IPS-15b (cell line): Measurements from ENCODE around the gene SEC63.

ENCODE experiments used
- H3K27me3 ChIP-seq: one replicate; pipeline ENCODE4 v1.6.1; 2013; ENCODE audit warnings: low read length; ENCODE audit not compliant: control insufficient read depth, insufficient read depth
- H3K36me3 ChIP-seq: one replicate; pipeline ENCODE4 v1.6.1; 2013; ENCODE audit warnings: low read length; ENCODE audit not compliant: control insufficient read depth, insufficient read depth
- H3K4me1 ChIP-seq: one replicate; pipeline ENCODE4 v1.6.1; 2013; ENCODE audit warnings: mild to moderate bottlenecking, low read length; ENCODE audit not compliant: control insufficient read depth, insufficient read depth
- H3K4me3 ChIP-seq: one replicate; pipeline ENCODE4 v1.5.1; 2013; ENCODE audit warnings: low read depth, low read length
- H3K9ac ChIP-seq: one replicate; pipeline ENCODE4 v1.6.1; 2013; ENCODE audit warnings: low read depth, mild to moderate bottlenecking, low read length
- H3K9me3 ChIP-seq: one replicate; pipeline ENCODE4 v1.6.1; 2013; ENCODE audit warnings: mild to moderate bottlenecking, low read length; ENCODE audit not compliant: control insufficient read depth, insufficient read depth

SEC63 gene

GRCh38 chr6:107989166-107990094, 31.4 kb upstream of the SEC63 start:
- Histone ChIP-seq H3K4me3 (no peak overlapping the region), H3K27me3 (no peaks in the 10 kb centered on the region), H3K9ac (no peak overlapping the region), H3K4me1 (peaks cover 37% of the 10 kb centered on the region), H3K36me3 (no peaks in the 10 kb centered on the region), H3K9me3 (no peaks in the 10 kb centered on the region)

- Histone ChIP-seq H3K9ac (no peak overlapping the region), H3K4me1 (peaks cover 37% of the 10 kb centered on the region), H3K36me3 (no peaks in the 10 kb centered on the region), H3K9me3 (no peaks in the 10 kb centered on the region), H3K27me3 (no peaks in the 10 kb centered on the region), H3K4me3 (peak overlapping the region; percentile 26)
Measured at GRCh38 chr6:107988570-107988969, 30.6 kb upstream of the SEC63 start.

- Histone ChIP-seq H3K9ac (no peak overlapping the region), H3K36me3 (no peaks in the 10 kb centered on the region), H3K4me1 (peaks cover 37% of the 10 kb centered on the region), H3K27me3 (no peaks in the 10 kb centered on the region), H3K4me3 (no peak overlapping the region), H3K9me3 (no peaks in the 10 kb centered on the region)
Measured at GRCh38 chr6:107987805-107988204, 29.8 kb upstream of the SEC63 start.

GRCh38 chr6:107985701-107986100, 27.7 kb upstream of the SEC63 start:
- no peaks in the 10 kb centered on the region for H3K9me3 ChIP-seq
- no peak overlapping the region for H3K4me3 ChIP-seq
- H3K9ac ChIP-seq: no peak overlapping the region
- no peaks in the 10 kb centered on the region for H3K36me3 ChIP-seq
- H3K4me1 ChIP-seq: peaks cover 29% of the 10 kb centered on the region
- no peaks in the 10 kb centered on the region for H3K27me3 ChIP-seq

- H3K4me1 ChIP-seq: peaks cover 21% of the 10 kb centered on the region
- H3K9me3 ChIP-seq: no peaks in the 10 kb centered on the region
- no peaks in the 10 kb centered on the region for H3K36me3 ChIP-seq
- H3K27me3 ChIP-seq: no peaks in the 10 kb centered on the region
- H3K9ac ChIP-seq: no peak overlapping the region
- H3K4me3 ChIP-seq: no peak overlapping the region
Measured at GRCh38 chr6:107983811-107984210, 25.8 kb upstream of the SEC63 start.

- no peak overlapping the region for H3K9ac ChIP-seq
- no peaks in the 10 kb centered on the region for H3K27me3 ChIP-seq
- peaks cover 8% of the 10 kb centered on the region for H3K4me1 ChIP-seq
- no peaks in the 10 kb centered on the region for H3K36me3 ChIP-seq
- H3K4me3 ChIP-seq: no peak overlapping the region
- H3K9me3 ChIP-seq: no peaks in the 10 kb centered on the region
Measured at GRCh38 chr6:107982486-107982885, 24.5 kb upstream of the SEC63 start.

- Histone ChIP-seq H3K9ac (no peak overlapping the region), H3K36me3 (no peaks in the 10 kb centered on the region), H3K4me3 (no peak overlapping the region), H3K27me3 (no peaks in the 10 kb centered on the region), H3K4me1 (peaks cover 2% of the 10 kb centered on the region), H3K9me3 (no peaks in the 10 kb centered on the region)
Measured at GRCh38 chr6:107981695-107982094, 23.7 kb upstream of the SEC63 start.

- Histone ChIP-seq H3K9me3 (no peaks in the 10 kb centered on the region), H3K4me1 (peaks cover 4% of the 10 kb centered on the region), H3K4me3 (no peak overlapping the region), H3K9ac (no peak overlapping the region), H3K27me3 (no peaks in the 10 kb centered on the region), H3K36me3 (no peaks in the 10 kb centered on the region)
Measured at GRCh38 chr6:107977283-107977682, 19.3 kb upstream of the SEC63 start.

- H3K4me1 ChIP-seq: peaks cover 4% of the 10 kb centered on the region
- H3K27me3 ChIP-seq: no peaks in the 10 kb centered on the region
- no peak overlapping the region for H3K9ac ChIP-seq
- H3K36me3 ChIP-seq: no peaks in the 10 kb centered on the region
- H3K4me3 ChIP-seq: no peak overlapping the region
- H3K9me3 ChIP-seq: no peaks in the 10 kb centered on the region
Measured at GRCh38 chr6:107976155-107976783, 18.3 kb upstream of the SEC63 start.

GRCh38 chr6:107973594-107973993, 15.6 kb upstream of the SEC63 start:
- no peaks in the 10 kb centered on the region for H3K9me3 ChIP-seq
- H3K36me3 ChIP-seq: no peaks in the 10 kb centered on the region

GRCh38 chr6:107972413-107973096, 14.5 kb upstream of the SEC63 start:
- Histone ChIP-seq H3K4me1 (peaks cover 6% of the 10 kb centered on the region), H3K27me3 (no peaks in the 10 kb centered on the region), H3K4me3 (no peak overlapping the region), H3K36me3 (no peaks in the 10 kb centered on the region), H3K9ac (no peak overlapping the region), H3K9me3 (no peaks in the 10 kb centered on the region)

More at GRCh38 chr6:107973594-107973993, 15.6 kb upstream of the SEC63 start:
- H3K4me3 ChIP-seq: no peak overlapping the region
- H3K9ac ChIP-seq: no peak overlapping the region
- no peaks in the 10 kb centered on the region for H3K27me3 ChIP-seq
- peaks cover 4% of the 10 kb centered on the region for H3K4me1 ChIP-seq
